ENCODE results near the gene TMED10. TPM values are rescaled to one million over a fixed set of nuclear protein-coding genes. Genes with fewer than 3 reads are reported as not detected.

TMED10 gene
- total RNA-seq, 2 experiments from 2014 or later: 129 to 221 TPM

DNA sequence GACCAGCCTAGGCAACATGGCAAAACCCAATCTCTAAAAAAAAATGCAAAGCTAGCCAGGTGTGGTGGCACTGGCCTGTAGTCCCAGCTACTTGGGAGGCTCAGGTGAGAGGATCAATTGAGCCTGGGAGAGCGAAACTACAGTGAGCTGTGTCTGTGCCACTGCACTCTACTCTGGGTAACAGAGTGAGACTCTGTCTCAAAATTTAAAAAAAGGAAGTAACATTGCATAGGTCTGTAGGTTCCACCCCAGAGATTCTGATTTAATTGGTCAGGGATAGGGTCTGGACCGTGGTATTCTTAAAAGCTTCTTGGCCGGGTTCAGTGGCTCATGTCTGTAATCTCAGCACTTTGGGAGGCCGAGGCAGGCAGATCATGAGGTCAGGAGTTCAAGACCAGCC lies 80.7 kb downstream of the TMED10 start:
- H3K9me2 ChIP-seq (ENCODE audit: insufficient read depth, low read length): no peaks in the 10 kb centered on the region
- no peaks in the 10 kb centered on the region for H4K20me1 ChIP-seq (ENCODE audit: insufficient read depth, low read length)
- no peak overlapping the region for H3K4me2 ChIP-seq (ENCODE audit: low read length)
- H3K36me3 ChIP-seq (ENCODE audit: insufficient read depth, low read length): peaks cover 85% of the 10 kb centered on the region
- H3K27ac ChIP-seq (ENCODE audit: low read depth, low read length, poor library complexity, severe bottlenecking): no peak overlapping the region
- TF ChIP-seq CTCF (conservative IDR thresholded peaks at IDR 0.05; ENCODE audit: low read length) (no peak), EZH2phosphoT487 (IDR thresholded peaks at IDR 0.05; ENCODE audit: borderline replicate concordance, low read depth, low read length) (no peak)
- no peaks in the 10 kb centered on the region for H3K79me2 ChIP-seq (ENCODE audit: insufficient read depth, low read depth, low read length)
- no peak for DNase-seq (ENCODE audit: low spot score)
- BruUV-seq (replicated peaks): no TSS peak
- H3K4me1 ChIP-seq (ENCODE audit: insufficient read depth, low read length, poor library complexity, severe bottlenecking): no peaks in the 10 kb centered on the region
- CTCF ChIA-PET (ENCODE audit: unreplicated experiment): no interaction called here
- intact Hi-C loops (cut with micrococcal nuclease; ENCODE audit: unreplicated experiment): no loop called here
- H3K9me3 ChIP-seq (ENCODE audit: low read length): no peaks in the 10 kb centered on the region
- POLR2A ChIA-PET: interaction anchor here (0.7 to 1.1 kb wide), 2 partner anchors 74 to 381 kb away, joined by 3 to 7 read pairs; no protein-coding TSS in a partner anchor
- H2AFZ ChIP-seq (ENCODE audit: low read length): no peak overlapping the region
- H3K4me3 ChIP-seq (ENCODE audit: low read depth, low read length, poor library complexity, severe bottlenecking): no peak overlapping the region

- H3K79me2 ChIP-seq (ENCODE audit: insufficient read depth, low read depth, low read length): no peaks in the 10 kb centered on the region
- intact Hi-C loops (cut with micrococcal nuclease; ENCODE audit: unreplicated experiment): no loop called here
- H3K9me3 ChIP-seq (ENCODE audit: low read length): no peaks in the 10 kb centered on the region
- H3K9me2 ChIP-seq (ENCODE audit: insufficient read depth, low read length): no peaks in the 10 kb centered on the region
- H3K4me1 ChIP-seq (ENCODE audit: insufficient read depth, low read length, poor library complexity, severe bottlenecking): no peaks in the 10 kb centered on the region
- H4K20me1 ChIP-seq (ENCODE audit: insufficient read depth, low read length): no peaks in the 10 kb centered on the region
- H3K4me3 ChIP-seq (ENCODE audit: low read depth, low read length, poor library complexity, severe bottlenecking): no peak overlapping the region
- no peak overlapping the region for H3K27ac ChIP-seq (ENCODE audit: low read depth, low read length, poor library complexity, severe bottlenecking)
- no peak overlapping the region for H2AFZ ChIP-seq (ENCODE audit: low read length)
- peaks cover 85% of the 10 kb centered on the region for H3K36me3 ChIP-seq (ENCODE audit: insufficient read depth, low read length)
- POLR2A ChIA-PET: interaction anchor here (0.7 kb wide), 1 partner anchor 1732 kb away, joined by 3 read pairs; no protein-coding TSS in a partner anchor
- no TSS peak for BruUV-seq (replicated peaks)
- DNase-seq (ENCODE audit: low spot score): no peak
- CTCF ChIA-PET (ENCODE audit: unreplicated experiment): no interaction called here
- no peak overlapping the region for H3K4me2 ChIP-seq (ENCODE audit: low read length)
- no peak for TF ChIP-seq EZH2phosphoT487 (IDR thresholded peaks at IDR 0.05; ENCODE audit: borderline replicate concordance, low read depth, low read length)
- no peak for TF ChIP-seq CTCF (conservative IDR thresholded peaks at IDR 0.05; ENCODE audit: low read length)
Observed at GRCh38 chr14:75094896-75095295, 81.5 kb downstream of the TMED10 start.

- no TSS peak for BruUV-seq (replicated peaks)
- ChIA-PET POLR2A (interaction anchor here (0.8 kb wide), 1 partner anchor 13 kb away, joined by 3 read pairs; no protein-coding TSS in a partner anchor), CTCF (ENCODE audit: unreplicated experiment) (no interaction called here)
- DNase-seq (ENCODE audit: low spot score): no peak
- no peaks in the 10 kb centered on the region for H3K9me3 ChIP-seq (ENCODE audit: low read length)
- intact Hi-C loops (cut with micrococcal nuclease; ENCODE audit: unreplicated experiment): no loop called here
- no peaks in the 10 kb centered on the region for H3K4me1 ChIP-seq (ENCODE audit: insufficient read depth, low read length, poor library complexity, severe bottlenecking)
- TF ChIP-seq EZH2phosphoT487 (IDR thresholded peaks at IDR 0.05; ENCODE audit: borderline replicate concordance, low read depth, low read length): no peak
- no peaks in the 10 kb centered on the region for H3K9me2 ChIP-seq (ENCODE audit: insufficient read depth, low read length)
- H3K79me2 ChIP-seq (ENCODE audit: insufficient read depth, low read depth, low read length): no peaks in the 10 kb centered on the region
- H3K36me3 ChIP-seq (ENCODE audit: insufficient read depth, low read length): peaks cover 81% of the 10 kb centered on the region
- H3K4me3 ChIP-seq (ENCODE audit: low read depth, low read length, poor library complexity, severe bottlenecking): no peak overlapping the region
- H3K27ac ChIP-seq (ENCODE audit: low read depth, low read length, poor library complexity, severe bottlenecking): no peak overlapping the region
- no peak overlapping the region for H2AFZ ChIP-seq (ENCODE audit: low read length)
- no peaks in the 10 kb centered on the region for H4K20me1 ChIP-seq (ENCODE audit: insufficient read depth, low read length)
- H3K4me2 ChIP-seq (ENCODE audit: low read length): no peak overlapping the region
Observed at GRCh38 chr14:75092698-75093097, 83.7 kb downstream of the TMED10 start.

All from OCI-LY7 (cell line).